GM23248 (cell line): Measurements from ENCODE around the gene RWDD4. TPM values are rescaled to one million over a fixed set of nuclear protein-coding genes. Genes with fewer than 3 reads are reported as not detected.

Source experiments
- DNase-seq: peaks from one replicate; pipeline ENCODE4 v3.0.0-alpha.2; 2015
- H2AFZ ChIP-seq: fragments of 200-600 bp; sonication (generic); 2 replicates; pipeline ENCODE4 v1.6.1; 2016; ENCODE audit warnings: antibody characterized with exemption
- H3F3A ChIP-seq: fragments of 200-600 bp; sonication (generic); 2 replicates; pipeline ENCODE4 v1.6.1; 2016; ENCODE audit warnings: mild to moderate bottlenecking, antibody characterized with exemption, mixed run types; ENCODE audit not compliant: insufficient read depth
- H3K27ac ChIP-seq: fragments of 200-600 bp; sonication (generic); 2 replicates; pipeline ENCODE4 v1.5.1; 2016; ENCODE audit warnings: mild to moderate bottlenecking
- H3K27me3 ChIP-seq: fragments of 200-600 bp; sonication (generic); replicated peaks from 2 replicates; pipeline ENCODE4 v1.6.1; 2016; ENCODE audit warnings: mild to moderate bottlenecking; ENCODE audit not compliant: insufficient read depth
- H3K36me3 ChIP-seq: fragments of 200-600 bp; sonication (generic); 2 replicates; pipeline ENCODE4 v1.6.1; 2016; ENCODE audit warnings: low read depth, mild to moderate bottlenecking
- H3K4me1 ChIP-seq: fragments of 200-600 bp; sonication (generic); 2 replicates; pipeline ENCODE4 v1.6.1; 2016; ENCODE audit warnings: mild to moderate bottlenecking; ENCODE audit not compliant: insufficient read depth
- H3K4me2 ChIP-seq: fragments of 200-600 bp; sonication (generic); one replicate; pipeline ENCODE4 v1.6.1; 2016; ENCODE audit warnings: mild to moderate bottlenecking; ENCODE audit not compliant: unreplicated experiment
- H3K4me3 ChIP-seq: fragments of 200-600 bp; sonication (generic); 2 replicates; pipeline ENCODE4 v1.5.1; 2016; ENCODE audit warnings: mild to moderate bottlenecking
- H3K79me2 ChIP-seq: fragments of 200-600 bp; sonication (generic); 2 replicates; pipeline ENCODE4 v1.6.1; 2016; ENCODE audit warnings: mild to moderate bottlenecking; ENCODE audit not compliant: insufficient read depth
- H3K9ac ChIP-seq: fragments of 200-600 bp; sonication (generic); 2 replicates; pipeline ENCODE4 v1.6.1; 2016; ENCODE audit warnings: mild to moderate bottlenecking
- H3K9me2 ChIP-seq: fragments of 200-600 bp; sonication (generic); 2 replicates; pipeline ENCODE4 v1.6.1; 2016; ENCODE audit warnings: mixed run types, mild to moderate bottlenecking, moderate library complexity; ENCODE audit not compliant: insufficient read depth
- H3K9me3 ChIP-seq: fragments of 200-600 bp; sonication (generic); one replicate; pipeline ENCODE4 v1.6.1; 2017; ENCODE audit warnings: low read depth
- H4K20me1 ChIP-seq: fragments of 200-600 bp; sonication (generic); 2 replicates; pipeline ENCODE4 v1.6.0; 2016; ENCODE audit not compliant: insufficient read depth
- EZH2 ChIP-seq: fragments of 200-600 bp; sonication (generic); IDR thresholded peaks from 2 replicates; pipeline ENCODE4 v1.6.1; 2018; ENCODE audit warnings: antibody characterized with exemption, mild to moderate bottlenecking; ENCODE audit not compliant: insufficient read depth, poor library complexity, severe bottlenecking
- EZH2phosphoT487 ChIP-seq: fragments of 200-600 bp; sonication (generic); IDR thresholded peaks from 2 replicates; pipeline ENCODE4 v1.6.1; 2018; ENCODE audit warnings: antibody characterized with exemption, moderate library complexity, mild to moderate bottlenecking, low read depth; ENCODE audit not compliant: insufficient read depth
- WGBS, 2 experiments: methylation state at CpG; one replicate each; pipeline ENCODE4 v1.1.6; 2015 to 2017; ENCODE audit warnings: low lambda C conversion rate in 2 of 2, low coverage in 1 of 2; ENCODE audit errors: missing lambda C conversion rate in 2 of 2; 5-methylcytosine and 5-hydroxymethylcytosine counted together
- in situ Hi-C: fragments of 300-500 bp; cut with MboI; formaldehyde crosslinking; loops from 2 replicates; pipeline ENCODE4 v1.15.0; 2020
- polyA plus RNA-seq: library from polyadenylated mRNA; unstranded; fragments of >200 nt; fragmentation: Nextera tagmentation; extraction: Ambion mirVana; gene quantifications from 2 replicates; pipeline ENCODE4 v1.2.1, GENCODE V29; 2016
- total RNA-seq: library from RNA; depleted of rRNA; stranded (reverse); fragments of >200 nt; shearing (Covaris generic); gene quantifications from 2 replicates; pipeline ENCODE4 v1.2.3, GENCODE V29; 2014

RWDD4 gene
- total and polyA plus RNA-seq, 2 experiments from 2014 or later, result 38.0 to 41.6 TPM

DNA sequence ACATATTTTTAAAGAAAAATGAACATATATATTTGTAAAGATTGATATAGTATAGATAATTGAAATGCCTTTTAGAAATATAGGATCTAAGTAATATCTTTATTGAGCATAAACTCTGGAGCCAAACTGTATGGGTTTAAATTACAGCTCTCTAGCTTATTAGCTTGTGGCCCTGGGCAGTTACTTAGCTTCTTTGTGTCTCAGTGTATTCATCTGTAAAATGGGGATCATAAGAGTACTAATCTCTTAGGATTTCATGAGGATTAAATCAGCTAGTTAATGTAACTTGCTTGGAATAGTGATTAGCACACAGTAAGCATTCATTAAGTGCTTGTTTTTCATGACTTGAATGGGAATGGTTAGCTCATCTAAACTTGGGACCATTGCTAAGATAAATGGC lies 32.9 kb upstream of the RWDD4 start:
- peaks cover 82% of the 10 kb centered on the region for H3K36me3 ChIP-seq
- no peak for TF ChIP-seq EZH2phosphoT487
- no peak for TF ChIP-seq EZH2

GRCh38 chr4:183691006-183691405 lies 32.0 kb upstream of the RWDD4 start:
- Histone ChIP-seq H3K79me2 (no peaks in the 10 kb centered on the region), H2AFZ (no peak overlapping the region), H4K20me1 (no peaks in the 10 kb centered on the region), H3K9ac (no peak overlapping the region), H3K9me2 (no peaks in the 10 kb centered on the region), H3K27me3 (no peaks in the 10 kb centered on the region), H3K4me1 (no peaks in the 10 kb centered on the region), H3K27ac (no peak overlapping the region), H3K9me3 (no peaks in the 10 kb centered on the region), H3K36me3 (peaks cover 82% of the 10 kb centered on the region), H3K4me2 (no peak overlapping the region), H3F3A (no peaks in the 10 kb centered on the region), H3K4me3 (no peak overlapping the region)
- no peak for DNase-seq
- TF ChIP-seq EZH2, result no peak
- no peak for TF ChIP-seq EZH2phosphoT487
- in situ Hi-C loops, result no loop called here

More for the DNA sequence above, 32.9 kb upstream of the RWDD4 start:
- Histone ChIP-seq H4K20me1 (no peaks in the 10 kb centered on the region), H2AFZ (no peak overlapping the region), H3K4me2 (no peak overlapping the region), H3K27me3 (no peaks in the 10 kb centered on the region), H3K4me1 (no peaks in the 10 kb centered on the region), H3K9me3 (no peaks in the 10 kb centered on the region), H3K79me2 (no peaks in the 10 kb centered on the region), H3K27ac (no peak overlapping the region), H3K9ac (no peak overlapping the region), H3K9me2 (no peaks in the 10 kb centered on the region), H3F3A (no peaks in the 10 kb centered on the region), H3K4me3 (no peak overlapping the region)
- DNase-seq, result no peak
- in situ Hi-C loops, result no loop called here

DNA sequence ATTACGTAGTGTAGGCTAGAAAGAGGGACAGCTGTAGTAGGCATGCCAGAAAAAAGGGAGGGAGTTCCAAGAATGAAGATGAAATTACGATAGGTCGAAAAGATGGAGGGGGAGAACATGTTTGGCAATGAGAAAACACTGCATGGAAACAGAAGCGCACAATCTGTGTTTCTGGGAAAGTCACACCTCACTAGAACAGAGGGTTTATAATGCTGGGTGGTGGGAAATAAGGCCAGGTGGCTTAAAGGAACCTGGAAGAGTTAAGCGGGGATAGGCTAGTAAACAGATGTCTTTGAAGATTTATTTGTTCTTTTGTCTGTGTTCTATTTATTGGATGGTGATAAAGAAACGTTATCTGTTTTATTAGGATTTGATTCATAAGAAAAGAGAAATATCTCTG lies 29.2 kb upstream of the RWDD4 start:
- Histone ChIP-seq H3K79me2 (no peaks in the 10 kb centered on the region), H3K36me3 (peaks cover 80% of the 10 kb centered on the region), H3F3A (no peaks in the 10 kb centered on the region), H4K20me1 (no peaks in the 10 kb centered on the region), H3K9me2 (no peaks in the 10 kb centered on the region), H3K4me2 (no peak overlapping the region), H3K27me3 (no peaks in the 10 kb centered on the region), H3K4me3 (no peak overlapping the region), H2AFZ (no peak overlapping the region), H3K4me1 (no peaks in the 10 kb centered on the region), H3K27ac (no peak overlapping the region), H3K9me3 (no peaks in the 10 kb centered on the region), H3K9ac (no peak overlapping the region)
- no peak for DNase-seq
- in situ Hi-C loops, result no loop called here
- TF ChIP-seq EZH2 (no peak), EZH2phosphoT487 (no peak)
- WGBS, 2 experiments, result 92 to 95% methylated on average over 6 of the region's 6 CpGs

- in situ Hi-C loops, result no loop called here
- H3K27ac ChIP-seq, result no peak overlapping the region
- H3F3A ChIP-seq, result no peaks in the 10 kb centered on the region
- no peak overlapping the region for H3K4me3 ChIP-seq
- no peaks in the 10 kb centered on the region for H3K4me1 ChIP-seq
- no peak overlapping the region for H2AFZ ChIP-seq
- 98 to 100% methylated on average over 2 of the region's 2 CpGs for WGBS, 2 experiments
- H3K27me3 ChIP-seq, result no peaks in the 10 kb centered on the region
- no peaks in the 10 kb centered on the region for H4K20me1 ChIP-seq
- no peak overlapping the region for H3K9ac ChIP-seq
- TF ChIP-seq EZH2 (no peak), EZH2phosphoT487 (no peak)
- H3K4me2 ChIP-seq, result no peak overlapping the region
- no peaks in the 10 kb centered on the region for H3K79me2 ChIP-seq
- DNase-seq, result no peak
- peaks cover 82% of the 10 kb centered on the region for H3K36me3 ChIP-seq
- H3K9me2 ChIP-seq, result no peaks in the 10 kb centered on the region
- H3K9me3 ChIP-seq, result no peaks in the 10 kb centered on the region
Measured at GRCh38 chr4:183686461-183686860, 27.5 kb upstream of the RWDD4 start.

GRCh38 chr4:183681119-183681518 lies 22.1 kb upstream of the RWDD4 start:
- no peaks in the 10 kb centered on the region for H3K27me3 ChIP-seq
- H3K36me3 ChIP-seq, result peaks cover 76% of the 10 kb centered on the region
- whole genome bisulfite sequencing, 2 experiments, result 75 to 77% methylated on average over 4 of the region's 4 CpGs
- no peaks in the 10 kb centered on the region for H3K9me3 ChIP-seq
- no peak overlapping the region for H2AFZ ChIP-seq
- in situ Hi-C loops, result no loop called here
- no peak for DNase-seq
- TF ChIP-seq EZH2, result no peak
- H3K27ac ChIP-seq, result no peak overlapping the region
- no peaks in the 10 kb centered on the region for H3F3A ChIP-seq
- H3K4me2 ChIP-seq, result no peak overlapping the region
- H3K4me1 ChIP-seq, result no peaks in the 10 kb centered on the region
- H4K20me1 ChIP-seq, result no peaks in the 10 kb centered on the region
- H3K4me3 ChIP-seq, result no peak overlapping the region
- H3K79me2 ChIP-seq, result no peaks in the 10 kb centered on the region
- H3K9me2 ChIP-seq, result no peaks in the 10 kb centered on the region
- H3K9ac ChIP-seq, result no peak overlapping the region
